Measurements from ENCODE around the gene NKAIN2.
"Not testable (repeated sequence)": the region's sequence is repeated elsewhere in the genome, so short reads cannot be mapped to it uniquely, and the experiment has no call there.

- TF ChIP-seq CTCF, POLR2AphosphoS5, POLR2A, EP300 (IDR thresholded peaks at IDR 0.05): not testable (repeated sequence)
These were observed 756.4 kb downstream of the NKAIN2 start for GRCh38 chr6:124560078-124560477.

All from sigmoid colon (tissue), 4 donors.